ENCODE measurements around the gene PPARG.
"Not testable (repeated sequence)": the region's sequence is repeated elsewhere in the genome, so short reads cannot be mapped to it uniquely, and the experiment has no call there.

Gene PPARG

DNA sequence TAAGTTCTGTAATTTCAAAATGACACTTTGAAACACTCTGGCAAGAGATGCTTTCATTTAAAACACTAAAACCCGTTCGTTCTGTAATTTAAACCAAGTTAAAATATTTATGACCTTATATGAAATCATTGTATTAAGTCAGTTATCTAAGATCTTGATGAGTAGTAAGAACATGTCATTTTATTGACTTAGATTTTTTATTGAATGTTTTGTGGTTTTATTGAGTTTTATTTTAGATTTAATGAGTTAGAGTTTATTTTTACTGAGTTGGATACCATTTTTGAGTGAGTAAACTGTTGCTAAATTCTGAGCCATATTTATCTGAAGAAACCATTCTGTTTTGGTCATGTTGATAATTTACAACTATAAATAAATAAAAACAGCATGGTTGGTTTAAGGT lies 94.3 kb downstream of the PPARG start:
- DNase-seq: no peak

DNA sequence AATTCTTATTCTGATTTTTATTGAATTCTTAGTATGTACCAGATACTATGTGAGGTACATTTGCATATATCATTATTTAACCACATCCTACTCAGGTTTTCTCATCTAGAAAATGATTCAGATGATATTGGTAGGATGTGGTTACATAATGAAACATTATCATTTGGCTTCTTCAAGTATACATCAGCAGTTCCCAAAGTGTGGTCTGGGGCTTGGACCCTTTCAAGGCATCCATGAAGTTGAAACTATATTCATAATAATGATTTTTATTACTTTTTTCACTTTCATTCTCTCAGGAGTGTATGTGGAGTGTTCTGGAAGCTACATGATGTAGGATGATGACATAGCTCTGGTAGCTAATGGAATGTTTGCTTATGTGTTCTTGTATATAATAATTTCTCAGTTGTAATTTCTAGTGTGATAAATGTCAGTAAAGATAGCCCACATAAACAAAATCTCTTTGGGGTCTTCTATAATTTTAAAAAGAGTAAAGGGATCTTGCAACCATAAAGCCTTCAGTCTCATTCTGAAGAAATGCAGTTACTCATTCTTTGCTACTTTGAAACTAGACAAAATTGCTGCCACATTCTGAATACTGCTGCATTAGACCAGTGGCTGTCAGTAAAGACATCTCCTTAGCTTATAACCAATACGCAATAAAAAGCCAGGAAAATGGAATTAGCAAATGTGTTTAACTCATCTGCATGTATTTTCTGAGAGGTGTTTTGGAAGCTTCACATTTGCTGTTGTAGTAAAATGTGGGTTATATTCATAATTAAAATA lies 95.8 kb downstream of the PPARG start:
- no peak for DNase-seq

- DNase-seq: not testable (repeated sequence)
Measured at GRCh38 chr3:12386514-12387291, 97.8 kb downstream of the PPARG start.

DNA sequence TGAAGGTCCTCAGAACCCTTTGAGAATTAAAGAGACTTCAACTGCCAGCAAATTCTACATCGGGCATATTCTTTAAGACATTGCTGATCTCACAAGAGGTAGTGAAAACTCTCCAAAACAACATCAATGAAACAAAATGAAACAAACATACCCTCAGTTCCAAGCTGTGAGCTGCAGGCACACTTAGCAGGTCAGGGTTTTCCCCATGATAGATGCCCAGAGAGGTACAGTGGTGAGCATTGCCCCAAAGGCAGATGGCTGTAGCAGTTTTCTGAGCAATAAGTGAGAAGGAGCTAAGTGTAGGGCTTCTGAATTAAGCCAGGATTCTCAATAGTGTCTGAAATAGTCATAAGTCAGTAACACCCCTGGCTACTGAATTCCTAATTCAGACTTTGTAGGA lies 99.3 kb downstream of the PPARG start:
- no peak for DNase-seq

DNA sequence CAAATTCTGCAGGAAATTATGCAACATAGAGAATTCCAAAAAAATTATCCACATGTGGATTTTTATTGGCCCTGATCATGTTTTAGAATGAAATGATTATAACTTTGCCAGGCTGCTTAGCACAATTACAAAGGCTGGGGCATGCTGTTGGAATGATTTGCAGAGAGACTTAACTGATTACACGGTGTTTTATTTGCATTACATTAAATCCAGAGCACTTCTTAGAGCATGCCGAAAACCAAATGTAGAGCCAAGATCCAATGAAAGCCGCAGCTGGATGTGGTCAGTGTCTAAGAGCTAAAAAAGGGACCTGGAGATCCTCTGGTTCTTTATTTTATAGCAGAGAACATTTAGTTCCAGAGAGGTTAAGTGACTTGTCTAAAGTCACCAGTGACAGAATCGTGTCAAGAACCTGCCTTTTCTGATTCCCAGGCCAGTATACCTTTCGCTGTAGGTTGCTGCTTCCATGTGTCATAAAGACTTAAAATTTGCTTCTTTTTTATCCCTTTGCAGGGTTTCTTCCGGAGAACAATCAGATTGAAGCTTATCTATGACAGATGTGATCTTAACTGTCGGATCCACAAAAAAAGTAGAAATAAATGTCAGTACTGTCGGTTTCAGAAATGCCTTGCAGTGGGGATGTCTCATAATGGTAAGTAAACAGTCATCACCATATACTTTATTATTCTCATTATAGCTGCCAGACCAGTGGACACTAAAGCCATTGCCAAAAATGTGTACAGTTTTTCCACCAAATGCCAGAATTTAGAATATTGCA lies 103.4 kb downstream of the PPARG start:
- DNase-seq: no peak

DNA sequence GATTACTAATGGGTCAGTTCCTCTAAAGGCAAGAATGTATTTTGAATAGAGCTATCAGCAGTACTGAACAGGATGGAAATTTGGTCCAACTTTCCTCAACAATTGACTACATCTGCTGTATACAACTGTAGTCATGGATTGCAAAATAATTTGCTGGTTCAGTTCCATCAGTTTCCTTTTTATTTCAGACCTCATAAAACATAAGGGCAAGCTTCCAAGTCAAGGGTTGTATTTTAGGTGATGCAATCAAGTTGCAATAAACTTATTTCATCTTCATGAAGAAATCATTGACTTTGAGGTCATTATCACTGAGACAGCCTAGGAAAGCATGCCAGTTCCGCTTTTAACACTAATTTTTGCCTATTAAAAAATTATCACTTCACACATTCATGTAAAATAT lies 105.0 kb downstream of the PPARG start:
- no peak for DNase-seq

DNA sequence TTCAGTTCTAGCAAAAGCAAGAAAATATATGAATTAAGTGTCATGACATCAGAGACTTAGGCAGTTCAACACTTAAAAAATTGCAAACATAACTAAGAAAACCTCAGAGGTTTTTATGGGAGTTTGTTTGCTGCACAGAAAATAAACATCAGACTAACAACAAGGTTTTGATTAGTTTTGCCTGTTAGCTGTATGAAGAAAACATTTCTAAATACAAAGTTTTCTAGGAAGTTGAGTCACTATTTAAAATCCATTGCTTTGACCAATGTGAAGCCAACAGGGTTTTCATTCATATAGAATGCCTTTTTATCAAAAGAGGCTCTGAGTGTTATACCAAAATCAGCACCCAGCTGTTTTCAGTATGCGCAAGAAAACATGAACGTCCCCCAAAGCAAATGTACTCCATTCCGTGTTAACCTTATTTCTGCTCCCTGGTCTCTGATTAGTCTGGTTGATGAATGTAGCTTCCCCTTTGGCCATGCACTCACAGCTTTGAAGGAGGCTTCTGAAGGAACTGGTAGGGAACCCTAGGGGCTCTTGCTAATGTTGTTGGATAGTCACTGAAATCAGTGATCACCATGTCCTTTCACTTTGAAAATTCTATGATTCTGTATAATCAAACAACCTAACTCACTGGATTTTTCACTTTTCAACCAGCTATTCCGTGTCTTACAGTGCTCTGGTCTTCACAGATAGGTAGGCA lies 105.8 kb downstream of the PPARG start:
- no peak for DNase-seq

DNA sequence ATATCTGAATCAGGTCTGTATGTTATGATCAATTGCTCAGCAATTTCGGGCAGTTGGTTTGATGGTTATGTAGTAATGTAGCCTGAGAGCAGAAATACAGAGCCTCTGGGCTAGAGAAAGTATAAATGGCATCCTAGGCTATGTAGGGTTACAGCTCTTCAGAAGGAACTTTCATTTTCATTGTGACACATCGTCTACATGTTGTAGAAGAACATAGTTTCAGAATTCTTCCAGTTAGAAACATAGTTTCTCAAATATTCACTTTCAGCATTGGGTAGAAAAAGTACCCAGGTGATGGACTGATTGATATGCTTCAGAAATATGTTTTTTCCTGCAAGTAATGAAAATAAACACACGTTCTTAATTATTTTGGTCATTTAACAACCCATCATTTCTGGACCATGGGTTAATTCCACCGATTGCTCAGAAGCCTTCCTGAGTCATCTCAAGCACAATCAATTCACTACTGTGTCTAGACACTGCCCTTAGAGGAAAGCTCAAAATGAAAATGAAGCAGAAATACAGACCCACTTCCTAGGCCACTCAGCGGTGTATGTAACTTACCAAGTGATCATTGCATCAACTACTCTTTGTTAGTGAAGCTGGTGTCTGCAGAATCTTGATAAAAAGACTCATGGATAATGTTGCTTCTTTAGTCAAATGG lies 106.6 kb downstream of the PPARG start:
- no peak for DNase-seq

DNA sequence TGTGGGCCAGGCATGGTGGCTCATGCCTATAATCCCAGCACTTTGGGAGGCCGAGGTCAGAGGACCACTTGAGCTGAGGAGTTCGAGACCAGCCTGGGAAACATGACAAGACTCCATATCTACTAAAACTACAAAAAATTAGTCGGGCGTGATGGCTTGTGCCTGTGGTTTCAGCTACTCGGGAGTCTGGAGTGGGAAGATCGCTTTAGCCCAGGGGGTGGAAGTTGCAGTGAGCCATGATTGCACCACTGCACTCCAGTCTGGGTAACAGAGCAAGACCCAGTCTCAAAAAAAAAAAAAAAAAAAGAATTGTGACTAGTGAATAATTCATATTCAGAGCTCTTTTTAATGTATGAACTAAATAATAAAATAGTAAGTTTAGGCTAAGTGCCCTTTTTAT lies 107.6 kb downstream of the PPARG start:
- DNase-seq: no peak

GRCh38 chr3:12399226-12399625 lies 110.4 kb downstream of the PPARG start:
- DNase-seq: no peak

- no peak for DNase-seq
Measured at GRCh38 chr3:12400616-12401194, 111.8 kb downstream of the PPARG start.

- DNase-seq: no peak
Measured at GRCh38 chr3:12401208-12401607, 112.3 kb downstream of the PPARG start.

DNA sequence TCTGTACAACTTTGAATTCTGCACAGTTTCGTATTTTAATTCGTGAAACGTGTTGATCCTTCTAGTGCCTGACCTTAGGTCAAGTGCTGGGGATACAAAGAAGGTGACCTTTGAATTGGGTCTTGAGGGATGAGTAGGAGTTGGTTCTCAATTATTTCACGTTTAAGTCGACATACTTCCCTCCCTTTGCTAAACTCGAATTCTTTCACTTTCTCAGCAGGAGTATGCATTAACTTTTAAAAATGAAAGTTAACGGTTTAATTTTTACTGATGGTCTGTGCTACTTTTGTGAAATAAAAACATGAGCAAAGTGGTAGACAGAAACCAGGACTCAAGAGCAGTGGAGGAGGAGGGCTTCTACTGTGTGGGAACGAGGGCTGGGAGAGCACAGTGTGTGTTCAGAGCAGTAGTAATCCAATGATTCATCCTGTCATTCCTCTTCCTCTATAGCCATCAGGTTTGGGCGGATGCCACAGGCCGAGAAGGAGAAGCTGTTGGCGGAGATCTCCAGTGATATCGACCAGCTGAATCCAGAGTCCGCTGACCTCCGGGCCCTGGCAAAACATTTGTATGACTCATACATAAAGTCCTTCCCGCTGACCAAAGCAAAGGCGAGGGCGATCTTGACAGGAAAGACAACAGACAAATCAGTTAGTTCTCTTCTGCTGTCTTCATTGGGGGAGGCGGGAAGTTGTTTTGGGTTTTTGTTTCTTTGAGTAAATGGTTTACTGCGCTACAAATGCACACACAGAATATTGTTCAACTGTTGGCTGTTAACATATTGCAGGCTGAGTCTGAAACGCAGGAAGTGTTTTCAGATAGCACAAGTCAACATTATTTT lies 116.8 kb downstream of the PPARG start:
- DNase-seq: no peak

DNA sequence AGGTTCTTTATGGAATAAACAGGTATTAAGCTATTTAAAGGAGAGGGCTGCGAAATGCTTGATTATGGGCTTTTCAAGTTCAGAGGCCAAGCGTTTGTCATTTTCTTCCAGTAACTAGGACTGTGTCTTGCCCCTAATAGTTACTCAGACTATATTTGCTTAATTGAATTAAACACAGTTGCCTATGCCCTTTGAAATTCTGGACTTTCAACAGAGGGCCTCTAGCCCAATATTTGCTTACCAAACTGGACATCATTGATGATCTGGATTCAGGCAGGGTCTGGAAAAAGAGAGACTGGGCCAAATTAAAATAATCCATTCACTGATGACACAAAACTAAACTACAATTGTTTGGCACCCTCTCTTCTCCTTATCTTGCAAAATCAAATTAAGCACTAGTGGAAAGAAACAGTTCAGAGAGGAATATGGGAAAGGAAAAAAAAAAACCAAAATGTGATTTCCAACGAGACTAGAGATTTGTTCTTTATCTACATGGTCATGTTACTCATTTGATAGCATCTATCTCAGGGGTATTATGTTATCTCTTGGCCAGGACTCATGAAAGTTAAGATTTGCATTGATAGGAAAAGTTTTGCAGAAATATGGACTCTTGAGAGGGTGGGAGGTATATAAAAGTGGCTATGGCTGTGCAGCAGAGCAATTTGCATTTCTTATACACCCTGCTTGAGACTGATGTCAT lies 120.3 kb downstream of the PPARG start:
- DNase-seq: no peak

DNA sequence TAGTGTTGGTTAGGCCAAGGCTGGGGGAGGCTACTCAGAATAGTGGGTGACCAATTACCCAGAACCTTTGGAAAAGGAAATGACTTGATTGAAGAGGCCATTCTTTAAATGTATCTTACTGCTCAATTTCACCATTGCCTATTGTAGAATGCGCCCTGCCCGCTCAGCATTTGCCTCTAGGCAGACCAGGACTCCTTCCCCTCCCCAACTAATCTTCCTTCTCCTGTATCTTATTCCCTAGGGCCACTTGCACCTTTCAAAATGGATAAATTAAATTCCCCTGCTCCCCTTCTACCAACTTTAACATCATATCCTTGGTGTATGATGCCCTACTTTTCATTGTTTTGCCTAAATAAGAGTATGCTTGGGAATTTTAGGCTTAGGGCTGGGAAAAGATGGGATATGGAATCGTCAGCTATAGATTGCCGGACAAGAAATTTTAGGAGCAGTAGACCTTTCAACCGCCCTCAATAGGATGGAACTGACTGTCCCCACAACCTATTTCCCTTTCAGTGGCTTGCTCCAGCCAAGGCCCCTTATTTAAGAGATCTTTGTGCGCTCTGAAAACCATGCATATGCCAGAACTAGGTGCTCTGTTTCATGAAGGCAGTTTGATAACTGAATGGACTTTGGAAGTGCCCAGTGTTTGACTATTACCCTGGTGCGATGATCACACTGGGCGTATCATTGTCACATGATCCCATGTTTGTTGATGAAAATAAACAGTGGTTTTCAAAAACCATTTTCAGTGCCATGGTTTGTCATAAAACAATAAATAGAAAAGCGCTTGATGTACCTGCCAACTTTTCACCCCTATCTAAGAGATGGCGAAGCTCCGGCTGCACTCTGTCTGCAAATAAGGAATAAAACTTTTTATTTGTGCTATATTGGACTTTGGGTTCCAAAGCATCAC lies 121.1 kb downstream of the PPARG start:
- DNase-seq: no peak

DNA sequence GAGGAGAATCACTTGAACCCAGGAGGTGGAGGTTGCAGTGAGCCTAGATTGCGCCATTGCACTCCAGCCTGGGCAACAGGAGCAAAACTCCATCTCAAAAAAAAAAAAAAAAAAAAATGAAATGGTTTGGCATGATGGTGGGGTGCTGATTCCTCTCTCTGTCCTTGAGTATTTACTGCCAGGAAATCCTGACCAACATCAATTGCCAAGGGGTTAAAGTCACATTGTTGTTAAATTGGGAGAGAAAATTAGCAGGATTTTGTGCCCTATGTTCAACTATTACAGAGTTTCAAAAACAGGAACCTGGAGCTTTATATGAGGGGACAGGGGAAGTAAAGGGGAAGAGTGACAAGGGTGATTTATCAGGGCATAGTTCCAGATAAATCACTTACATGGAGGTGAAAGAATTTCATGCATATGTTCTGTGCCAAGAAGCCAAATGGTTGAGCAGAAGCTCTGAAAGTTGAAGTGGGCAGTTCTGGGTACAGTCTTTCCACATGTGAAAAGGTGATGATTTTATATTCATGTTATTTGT lies 124.9 kb downstream of the PPARG start:
- DNase-seq: no peak

DNA sequence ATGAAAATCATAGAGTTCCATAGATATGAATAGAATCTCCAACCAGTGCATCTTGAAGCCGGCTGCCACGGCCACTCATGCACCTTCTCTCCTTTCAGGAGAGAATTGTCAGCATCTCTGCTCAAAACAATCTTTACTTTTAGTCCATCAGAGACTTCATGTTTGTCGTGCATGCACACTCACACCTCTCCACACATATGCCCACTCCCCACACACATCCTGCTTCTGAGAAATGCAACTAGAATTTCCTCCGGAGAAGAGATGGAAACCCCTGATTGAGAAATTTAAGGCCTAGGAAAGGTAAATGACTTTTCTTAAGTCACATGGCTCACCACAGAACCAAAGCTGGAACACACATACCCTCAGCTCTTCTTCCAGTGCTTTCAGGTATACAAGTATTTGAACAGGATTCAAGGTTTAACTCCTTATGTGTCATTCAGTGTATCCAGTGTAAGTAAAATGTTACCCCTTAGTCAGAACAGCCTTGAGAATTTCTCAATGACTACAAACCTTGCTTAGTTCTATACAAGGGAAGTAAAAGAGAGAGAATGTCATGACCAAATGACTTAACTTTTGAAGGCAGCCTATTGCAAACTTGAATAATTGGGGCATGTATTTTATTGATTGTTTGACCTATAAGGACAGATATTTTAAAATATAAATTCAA lies 126.3 kb downstream of the PPARG start:
- no peak for DNase-seq

DNA sequence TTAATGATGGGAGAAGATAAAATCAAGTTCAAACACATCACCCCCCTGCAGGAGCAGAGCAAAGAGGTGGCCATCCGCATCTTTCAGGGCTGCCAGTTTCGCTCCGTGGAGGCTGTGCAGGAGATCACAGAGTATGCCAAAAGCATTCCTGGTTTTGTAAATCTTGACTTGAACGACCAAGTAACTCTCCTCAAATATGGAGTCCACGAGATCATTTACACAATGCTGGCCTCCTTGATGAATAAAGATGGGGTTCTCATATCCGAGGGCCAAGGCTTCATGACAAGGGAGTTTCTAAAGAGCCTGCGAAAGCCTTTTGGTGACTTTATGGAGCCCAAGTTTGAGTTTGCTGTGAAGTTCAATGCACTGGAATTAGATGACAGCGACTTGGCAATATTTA lies 127.9 kb downstream of the PPARG start:
- no peak for DNase-seq

Measured in activated gamma-delta T cell treated with Interleukin-2 at 50 U/mL for 16 hours (primary cell).